SK-N-SH treated with all-trans-retinoic acid at 6 μM for 48 hours (cell line): Measurements from ENCODE around the gene OPN1MW2.
"Not testable (repeated sequence)": the region's sequence is repeated elsewhere in the genome, so short reads cannot be mapped to it uniquely, and the experiment has no call there.

Experiments used
- ARNTL ChIP-seq: fragments of 450-650 bp; formaldehyde crosslinking; IDR thresholded peaks from 2 replicates; pipeline ENCODE4 v1.5.0; 2020; ENCODE audit warnings: low read depth, mild to moderate bottlenecking, moderate library complexity, borderline replicate concordance
- TF ChIP-seq, protein P1 (sequence below): fragments of 250-450 bp; sonication (Bioruptor Pico); IDR thresholded peaks from 2 replicates; pipeline ENCODE4 v1.8.0; 2020; ENCODE audit warnings: mild to moderate bottlenecking, moderate library complexity, borderline replicate concordance

DNA sequence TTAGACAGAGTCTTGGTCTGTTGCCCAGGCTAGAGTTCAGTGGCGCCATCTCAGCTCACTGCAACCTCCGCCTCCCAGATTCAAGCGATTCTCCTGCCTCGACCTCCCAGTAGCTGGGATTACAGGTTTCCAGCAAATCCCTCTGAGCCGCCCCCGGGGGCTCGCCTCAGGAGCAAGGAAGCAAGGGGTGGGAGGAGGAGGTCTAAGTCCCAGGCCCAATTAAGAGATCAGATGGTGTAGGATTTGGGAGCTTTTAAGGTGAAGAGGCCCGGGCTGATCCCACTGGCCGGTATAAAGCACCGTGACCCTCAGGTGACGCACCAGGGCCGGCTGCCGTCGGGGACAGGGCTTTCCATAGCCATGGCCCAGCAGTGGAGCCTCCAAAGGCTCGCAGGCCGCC, at the start of gene OPN1MW2:
- TF ChIP-seq, protein P1, sequence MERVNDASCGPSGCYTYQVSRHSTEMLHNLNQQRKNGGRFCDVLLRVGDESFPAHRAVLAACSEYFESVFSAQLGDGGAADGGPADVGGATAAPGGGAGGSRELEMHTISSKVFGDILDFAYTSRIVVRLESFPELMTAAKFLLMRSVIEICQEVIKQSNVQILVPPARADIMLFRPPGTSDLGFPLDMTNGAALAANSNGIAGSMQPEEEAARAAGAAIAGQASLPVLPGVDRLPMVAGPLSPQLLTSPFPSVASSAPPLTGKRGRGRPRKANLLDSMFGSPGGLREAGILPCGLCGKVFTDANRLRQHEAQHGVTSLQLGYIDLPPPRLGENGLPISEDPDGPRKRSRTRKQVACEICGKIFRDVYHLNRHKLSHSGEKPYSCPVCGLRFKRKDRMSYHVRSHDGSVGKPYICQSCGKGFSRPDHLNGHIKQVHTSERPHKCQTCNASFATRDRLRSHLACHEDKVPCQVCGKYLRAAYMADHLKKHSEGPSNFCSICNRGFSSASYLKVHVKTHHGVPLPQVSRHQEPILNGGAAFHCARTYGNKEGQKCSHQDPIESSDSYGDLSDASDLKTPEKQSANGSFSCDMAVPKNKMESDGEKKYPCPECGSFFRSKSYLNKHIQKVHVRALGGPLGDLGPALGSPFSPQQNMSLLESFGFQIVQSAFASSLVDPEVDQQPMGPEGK (CRISPR knock-in tag): not testable (repeated sequence)
- not testable (repeated sequence) for TF ChIP-seq ARNTL
